Measurements from ENCODE around the gene NREP.

GRCh38 chr5:111743512-111743911 is 13.5 kb downstream of the NREP start:
- TF ChIP-seq NR2C2 (CRISPR knock-in tag; IDR thresholded peaks at IDR 0.05): no peak
- TF ChIP-seq CTCF (IDR thresholded peaks at IDR 0.05): no peak
- no peak for TF ChIP-seq ZNF512 (CRISPR knock-in tag; IDR thresholded peaks at IDR 0.05; ENCODE audit: borderline replicate concordance)
- TF ChIP-seq ZBTB43 (CRISPR knock-in tag; IDR thresholded peaks at IDR 0.05): no peak

All from WTC11 (cell line).